Measurements from ENCODE around the gene WFDC6. TPM values are rescaled to one million over a fixed set of nuclear protein-coding genes. Genes with fewer than 3 reads are reported as not detected.

Gene WFDC6
- total RNA-seq, 1 experiment from 2014 or later, result not detected

GRCh38 chr20:45496166-45496565 lies 43.1 kb downstream of the WFDC6 start:
- CTCF ChIA-PET, result no interaction called here
- Histone ChIP-seq H3K36me3 (ENCODE audit: control insufficient read depth, insufficient read depth, low read length) (no peaks in the 10 kb centered on the region), H3K27ac (ENCODE audit: low read length) (no peak overlapping the region), H3K9me3 (ENCODE audit: control insufficient read depth, insufficient read depth, low read depth, low read length) (no peaks in the 10 kb centered on the region), H3K4me1 (ENCODE audit: control insufficient read depth, insufficient read depth, low read length) (no peaks in the 10 kb centered on the region), H3K4me3 (ENCODE audit: low read depth in 2 of 2, low read length in 2 of 2) (no peak overlapping the region), H3K27me3 (ENCODE audit: control insufficient read depth, insufficient read depth, low read length) (peaks cover 11% of the 10 kb centered on the region)
- in situ Hi-C loops (cut with HindIII; ENCODE audit: low pct_unique_long_range_greater_than_20kb, low sequenced_read_pairs), result no loop called here
- POLR2A ChIA-PET, result no interaction called here
- ATAC-seq (no peak), DNase-seq (ENCODE audit: low read depth, low spot score) (no peak)
- intact Hi-C loops (cut with micrococcal nuclease; ENCODE audit: unreplicated experiment), result no loop called here
- no TSS peak for BruUV-seq (replicated peaks)
- no peak for TF ChIP-seq CTCF (IDR thresholded peaks at IDR 0.05)
- no peak for TF ChIP-seq REST (IDR thresholded peaks at IDR 0.05; ENCODE audit: insufficient read depth in 1 of 2, low read depth in 2 of 2, low read length in 1 of 2)
- no peak for TF ChIP-seq SIN3A (IDR thresholded peaks at IDR 0.05; ENCODE audit: borderline replicate concordance, insufficient read depth, low read depth, low read length)
- TF ChIP-seq POLR2AphosphoS5 (IDR thresholded peaks at IDR 0.05; ENCODE audit: low read depth, low read length), result no peak
- no peak for TF ChIP-seq TCF7L2 (IDR thresholded peaks at IDR 0.05; ENCODE audit: low read depth, low read length)

- no TSS peak for BruUV-seq (replicated peaks)
- intact Hi-C loops (cut with micrococcal nuclease; ENCODE audit: unreplicated experiment), result no loop called here
- no peaks in the 10 kb centered on the region for H3K4me1 ChIP-seq (ENCODE audit: control insufficient read depth, insufficient read depth, low read length)
- ATAC-seq, result no peak
- ChIA-PET POLR2A (no interaction called here), CTCF (no interaction called here)
- H3K27ac ChIP-seq (ENCODE audit: low read length), result no peak overlapping the region
- H3K9me3 ChIP-seq (ENCODE audit: control insufficient read depth, insufficient read depth, low read depth, low read length), result no peaks in the 10 kb centered on the region
- peaks cover 8% of the 10 kb centered on the region for H3K27me3 ChIP-seq (ENCODE audit: control insufficient read depth, insufficient read depth, low read length)
- no peak overlapping the region for H3K4me3 ChIP-seq (ENCODE audit: low read depth in 2 of 2, low read length in 2 of 2)
- in situ Hi-C loops (cut with HindIII; ENCODE audit: low pct_unique_long_range_greater_than_20kb, low sequenced_read_pairs), result no loop called here
- TF ChIP-seq TCF7L2 (IDR thresholded peaks at IDR 0.05; ENCODE audit: low read depth, low read length), result no peak
- TF ChIP-seq CTCF (IDR thresholded peaks at IDR 0.05), result no peak
- no peak for TF ChIP-seq POLR2AphosphoS5 (IDR thresholded peaks at IDR 0.05; ENCODE audit: low read depth, low read length)
- TF ChIP-seq REST (IDR thresholded peaks at IDR 0.05; ENCODE audit: insufficient read depth in 1 of 2, low read depth in 2 of 2, low read length in 1 of 2), result no peak
- TF ChIP-seq SIN3A (IDR thresholded peaks at IDR 0.05; ENCODE audit: borderline replicate concordance, insufficient read depth, low read depth, low read length), result no peak
- no peak for DNase-seq (ENCODE audit: low read depth, low spot score)
- H3K36me3 ChIP-seq (ENCODE audit: control insufficient read depth, insufficient read depth, low read length), result no peaks in the 10 kb centered on the region
These were observed 43.8 kb downstream of the WFDC6 start for GRCh38 chr20:45495501-45495941.

Measured in Panc1 (cell line).